ENCODE measurements around the gene LAMC3. TPM values are rescaled to one million over a fixed set of nuclear protein-coding genes. Genes with fewer than 3 reads are reported as not detected.
A peak's percentile ranks its signal among the peaks of the same experiment; 100 is the strongest.

Gene LAMC3
- total RNA-seq, 1 donor from 2014 or later, result 3.0 TPM

GRCh38 chr9:131117121-131117761 is 108.3 kb downstream of the LAMC3 start:
- DNase-seq, result no peak

GRCh38 chr9:131117762-131118145 is 108.8 kb downstream of the LAMC3 start:
- DNase-seq, result no peak

DNA sequence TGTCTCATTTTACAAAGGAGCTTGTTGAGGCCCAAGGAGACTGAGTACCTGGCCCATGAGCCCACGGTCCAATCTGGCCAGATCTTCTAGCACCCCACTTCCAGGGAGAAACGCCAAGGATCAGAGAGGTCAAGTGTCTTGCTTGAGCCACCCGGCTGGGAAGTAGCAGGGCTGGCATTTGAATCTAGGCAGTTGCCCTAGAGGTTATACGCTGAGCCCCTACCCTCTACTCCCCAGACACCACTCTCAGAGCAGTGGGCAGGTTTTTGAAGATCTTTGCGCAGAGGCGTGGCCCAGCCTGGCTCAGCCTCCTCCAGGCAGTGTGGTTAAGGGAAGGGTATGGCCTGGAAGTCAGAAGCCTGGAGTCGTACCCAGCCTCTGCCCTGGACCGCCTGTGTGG is 110.6 kb downstream of the LAMC3 start:
- no peak for DNase-seq

GRCh38 chr9:131120620-131121228 is 111.8 kb downstream of the LAMC3 start:
- no peak for DNase-seq

GRCh38 chr9:131121346-131121745 is 112.4 kb downstream of the LAMC3 start:
- no peak for DNase-seq

- no peak for DNase-seq
Observed at GRCh38 chr9:131122158-131122557, 113.2 kb downstream of the LAMC3 start.

GRCh38 chr9:131125038-131125287 is 116.0 kb downstream of the LAMC3 start:
- DNase-seq, result no peak

DNA sequence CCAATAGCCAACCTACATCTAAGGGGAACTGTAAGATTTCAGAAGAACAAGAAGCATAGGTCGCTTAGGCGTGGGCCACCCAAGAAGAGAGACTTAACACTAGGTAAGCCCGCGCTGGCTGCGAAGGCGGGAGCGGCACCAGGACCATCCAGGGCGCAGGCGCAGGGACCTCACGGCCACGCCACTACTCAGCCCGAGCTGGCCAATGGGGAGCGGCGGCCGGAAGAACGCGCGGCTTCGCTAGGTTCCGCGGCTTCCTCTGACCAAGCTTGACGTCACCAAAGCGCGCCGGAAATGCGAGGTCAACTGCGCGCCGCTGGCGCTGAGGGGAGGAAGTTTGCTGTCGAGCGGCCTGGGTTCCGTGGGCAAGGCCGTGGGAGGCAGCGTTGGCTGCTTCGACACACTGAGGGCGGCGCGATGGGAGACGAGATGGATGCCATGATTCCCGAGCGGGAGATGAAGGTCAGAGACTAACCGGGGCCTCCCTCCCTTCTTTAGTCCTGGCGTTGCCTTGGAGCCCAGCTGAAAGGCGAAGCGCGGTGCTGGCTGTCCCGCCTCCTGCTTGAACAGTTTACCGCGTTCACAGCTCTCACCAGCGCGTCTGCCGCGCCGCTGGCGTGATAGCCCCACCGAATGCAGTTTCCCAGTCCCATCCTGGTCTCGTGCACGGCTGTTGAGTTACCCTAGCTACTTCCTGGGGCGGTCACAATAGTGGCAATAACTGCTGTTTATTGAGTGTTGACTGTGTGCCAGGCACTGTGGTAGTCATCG is 116.5 kb downstream of the LAMC3 start, which contains the start of gene NUP214:
Gene NUP214, plus strand, starts transcription at position 299 of the 771 bp plus-strand sequence. Its CDS starts 119 bp downstream, at position 418.
- peak; percentile 98 for DNase-seq

GRCh38 chr9:131126059-131126426 is 117.1 kb downstream of the LAMC3 start:
- DNase-seq, result no peak

DNA sequence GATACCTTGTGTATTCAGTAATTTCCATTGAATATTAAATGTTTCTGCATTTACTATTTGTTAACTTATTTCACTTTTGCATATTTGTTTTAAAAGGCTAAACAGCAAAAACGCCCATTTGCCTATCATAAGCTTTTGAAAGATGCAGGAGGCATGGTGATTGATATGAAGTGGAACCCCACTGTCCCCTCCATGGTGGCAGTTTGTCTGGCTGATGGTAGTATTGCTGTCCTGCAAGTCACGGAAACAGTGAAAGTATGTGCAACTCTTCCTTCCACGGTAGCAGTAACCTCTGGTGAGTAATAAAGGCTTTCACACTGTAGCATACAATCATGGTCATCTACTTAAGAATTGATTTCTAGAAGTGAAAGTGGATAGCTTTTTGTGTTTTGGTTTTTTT is 120.2 kb downstream of the LAMC3 start:
- DNase-seq, result no peak

DNA sequence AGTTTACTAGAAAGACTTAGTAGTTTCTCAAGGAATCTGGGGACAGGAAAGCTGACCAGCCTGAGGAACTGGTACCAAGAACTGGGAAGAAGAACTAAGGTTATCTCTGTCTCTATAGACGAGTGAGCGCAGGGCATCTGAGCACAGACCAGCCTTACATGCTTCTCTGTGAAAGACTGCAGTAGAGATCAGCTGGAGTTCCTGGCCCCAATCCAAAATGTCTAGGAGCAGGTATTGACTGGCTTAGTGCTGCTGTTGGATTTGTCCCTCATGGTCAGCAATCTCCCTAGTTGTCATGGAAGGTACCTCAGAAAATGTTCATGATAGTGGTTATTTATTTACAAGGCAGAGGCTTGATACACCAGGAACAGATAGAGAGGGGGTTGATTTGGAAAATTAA is 129.7 kb downstream of the LAMC3 start:
- DNase-seq, result no peak

DNA sequence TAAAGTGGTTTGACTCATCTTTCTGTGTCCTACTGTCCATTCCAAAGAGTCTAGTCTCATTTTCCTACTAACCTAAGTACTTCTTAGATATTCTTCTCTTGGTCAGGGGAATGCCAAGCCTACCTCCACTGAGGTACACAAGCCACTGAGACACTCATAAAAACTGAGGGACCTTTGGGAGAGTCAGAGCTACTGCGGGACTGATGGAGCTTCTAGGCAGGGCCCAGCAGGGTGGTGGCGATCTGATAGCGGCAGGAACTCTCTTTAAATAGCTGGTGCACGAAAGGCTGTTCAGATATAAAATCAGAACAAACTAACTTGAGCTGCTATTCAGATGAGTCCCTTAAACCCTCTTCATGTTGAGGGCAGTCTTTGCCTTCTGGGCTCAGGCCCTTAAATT is 131.1 kb downstream of the LAMC3 start:
- no peak for DNase-seq

GRCh38 chr9:131140550-131140949 is 131.6 kb downstream of the LAMC3 start:
- no peak for DNase-seq

DNA sequence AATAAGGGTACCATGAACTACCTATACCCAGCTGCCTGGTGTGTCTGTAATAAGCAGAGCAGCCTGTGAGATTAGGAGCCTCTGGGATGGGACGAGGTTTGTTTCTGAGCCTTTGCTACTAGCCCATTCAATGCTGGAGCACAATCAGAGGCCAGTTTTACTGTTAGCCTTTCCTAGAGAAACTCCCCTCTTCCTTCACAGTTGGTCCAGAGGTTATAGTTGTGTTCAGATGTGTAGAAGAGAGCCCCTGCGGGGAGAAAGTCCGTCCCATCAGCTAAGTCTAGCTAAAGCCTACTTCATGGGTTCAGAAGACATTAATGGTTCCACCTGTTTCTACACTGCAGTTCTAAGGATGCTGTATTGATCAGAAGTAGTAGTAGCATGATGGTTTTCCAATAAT is 133.2 kb downstream of the LAMC3 start:
- no peak for DNase-seq

Small RNAs within 50 kb of the gene (small RNA-seq; reads per million reads assigned to genes)
- gene RF00322 (not detected), gene RNU6-881P (not detected)

Other genes starting within 250 kb of the LAMC3 start
- gene ABL1, start 173.9 kb upstream of the LAMC3 start, total RNA-seq, result 25.1 TPM
- gene QRFP, start 112.4 kb upstream of the LAMC3 start, total RNA-seq, result not detected
- 1.4 TPM for gene FIBCD1, start 69.9 kb upstream of the LAMC3 start, total RNA-seq
- 17.8 TPM for gene AIF1L, start 87.4 kb downstream of the LAMC3 start, total RNA-seq
- gene NUP214, start 116.4 kb downstream of the LAMC3 start, total RNA-seq, result 9.5 TPM

Measured in occipital lobe (tissue), 3 donors.